GM12878 (cell line): ENCODE measurements around the gene EI24. TPM values are rescaled to one million over a fixed set of nuclear protein-coding genes. Genes with fewer than 3 reads are reported as not detected.

Source experiments
- ATAC-seq: fragments of 200-7000 bp; cut with Tn5 transposase; 3 replicates; pipeline ENCODE4 v1.9.1; 2020; ENCODE audit warnings: mild to moderate bottlenecking, moderate library complexity
- BruUV-seq: library from RNA; stranded (reverse); fragments of 400-500 nt; replicated peaks from 2 replicates; lab custom pipeline; 2021; lab: Mats Ljungman, UMichigan
- CTCF ChIA-PET: fragments of 300-600 bp; sonication (Branson Sonifier 250); formaldehyde crosslinking; extraction: SDS; loops from one replicate; lab custom pipeline; 2021; ENCODE audit warnings: inconsistent platforms; lab: Yijun Ruan, JAX
- POLR2A ChIA-PET: fragments of 350-600 bp; formaldehyde crosslinking; extraction: SDS; loops from one replicate; lab custom pipeline; 2021; ENCODE audit warnings: inconsistent platforms; lab: Charles Lee
- RAD21 ChIA-PET: fragments of 300-600 bp; sonication (Branson Sonifier 250); formaldehyde crosslinking; loops from one replicate; lab custom pipeline; 2023; ENCODE audit warnings: antibody characterized with exemption; ENCODE audit not compliant: unreplicated experiment; lab: Charles Lee
- SMC1A ChIA-PET: fragments of 300-600 bp; sonication (Branson Sonifier 250); formaldehyde crosslinking; loops from one replicate; lab custom pipeline; 2023; ENCODE audit not compliant: unreplicated experiment, uncharacterized antibody; lab: Charles Lee
- DNase-seq: peaks from one replicate; pipeline ENCODE4 v3.0.0-alpha.2; 2011; ENCODE audit warnings: low read depth, low spot score
- FAIRE-seq: peaks from 3 replicates; lab custom pipeline; 2011; peaks lifted over from hg19 to GRCh38; lab: Jason Lieb, UNC
- H2AFZ ChIP-seq: 2 replicates; pipeline ENCODE4 v1.6.0; 2011; ENCODE audit warnings: low read depth, low read length, control low read depth; ENCODE audit not compliant: control insufficient read depth
- H3K27ac ChIP-seq: 2 replicates; pipeline ENCODE4 v1.5.1; 2011; ENCODE audit warnings: control low read depth; ENCODE audit not compliant: control insufficient read depth, insufficient read depth
- H3K27me3 ChIP-seq, 2 experiments: replicated peaks in 1 of 2; 2 replicates each; pipeline versions ENCODE4 v1.6.0 to v1.6.1; 2011; ENCODE audit warnings: low read length in 1 of 2; ENCODE audit not compliant: control insufficient read depth in 2 of 2, insufficient read depth in 2 of 2
- H3K36me3 ChIP-seq, 2 experiments: 2 replicates each; pipeline ENCODE4 v1.5.1; 2011; ENCODE audit warnings: low read length in 1 of 2; ENCODE audit not compliant: control insufficient read depth in 2 of 2, insufficient read depth in 2 of 2
- H3K4me1 ChIP-seq: 2 replicates; pipeline ENCODE4 v1.6.1; 2011; ENCODE audit warnings: mild to moderate bottlenecking, low read length, moderate library complexity, mixed read lengths; ENCODE audit not compliant: control insufficient read depth, insufficient read depth
- H3K4me2 ChIP-seq: 2 replicates; pipeline ENCODE4 v1.6.0; 2011; ENCODE audit warnings: control low read depth; ENCODE audit not compliant: control insufficient read depth, insufficient read depth
- H3K4me3 ChIP-seq: fragments of 200-600 bp; sonication (generic); 2 replicates; pipeline ENCODE4 v1.5.1; 2016
- H3K79me2 ChIP-seq: 2 replicates; pipeline ENCODE4 v1.6.0; 2011; ENCODE audit warnings: low read length; ENCODE audit not compliant: control insufficient read depth, insufficient read depth
- H3K9ac ChIP-seq: 2 replicates; pipeline ENCODE4 v1.8.0; 2011; ENCODE audit warnings: low read length, control low read depth, mixed read lengths; ENCODE audit not compliant: control insufficient read depth, insufficient read depth
- H3K9me3 ChIP-seq: replicated peaks from 3 replicates; pipeline ENCODE4 v1.5.1; 2011; ENCODE audit warnings: mild to moderate bottlenecking, low read length; ENCODE audit not compliant: control insufficient read depth, insufficient read depth
- H4K20me1 ChIP-seq: 2 replicates; pipeline ENCODE4 v1.6.0; 2011; ENCODE audit not compliant: control insufficient read depth, insufficient read depth
- ETV6 ChIP-seq, 2 experiments: fragments of 450-650 bp in 1 of 2; IDR thresholded peaks in 1 of 2; conservative IDR thresholded peaks in 1 of 2; 2 replicates each; pipeline ENCODE4 v1.6.1; 2014; ENCODE audit warnings: antibody characterized with exemption in 1 of 2, borderline replicate concordance in 1 of 2, low read depth in 1 of 2, mild to moderate bottlenecking in 1 of 2, moderate library complexity in 1 of 2
- LARP7 ChIP-seq: fragments of 450-650 bp; IDR thresholded peaks from 2 replicates; pipeline ENCODE4 v1.6.1; 2017; ENCODE audit warnings: mild to moderate bottlenecking
- MYC ChIP-seq: IDR thresholded peaks from 2 replicates; pipeline ENCODE4 v1.6.1; 2011; ENCODE audit warnings: mild to moderate bottlenecking, low read length, moderate library complexity, inconsistent platforms; ENCODE audit not compliant: insufficient read depth, insufficient replicate concordance, insufficient read length, severe bottlenecking
- POLR2AphosphoS5 ChIP-seq: IDR thresholded peaks from 2 replicates; pipeline ENCODE4 v1.6.1; 2011; ENCODE audit warnings: mild to moderate bottlenecking, low read length, inconsistent platforms
- POU2F2 ChIP-seq: IDR thresholded peaks from 3 replicates; pipeline ENCODE4 v1.6.1; 2011; ENCODE audit warnings: low read depth, mild to moderate bottlenecking, low read length, borderline replicate concordance
- REST ChIP-seq: IDR thresholded peaks from 2 replicates; pipeline ENCODE4 v1.6.1; 2012; ENCODE audit warnings: mild to moderate bottlenecking, low read depth, low read length
- RUNX3 ChIP-seq: IDR thresholded peaks from 2 replicates; pipeline ENCODE4 v1.6.1; 2012; ENCODE audit warnings: low read length, inconsistent platforms
- SPI1 ChIP-seq: IDR thresholded peaks from 2 replicates; pipeline ENCODE4 v1.6.1; 2011; ENCODE audit warnings: low read depth, mild to moderate bottlenecking, low read length, moderate library complexity, borderline replicate concordance; ENCODE audit not compliant: insufficient read depth
- SREBF2 ChIP-seq: IDR thresholded peaks from 2 replicates; pipeline ENCODE4 v1.6.1; 2012; ENCODE audit warnings: mild to moderate bottlenecking, low read length
- YBX1 ChIP-seq: fragments of 450-650 bp; IDR thresholded peaks from 2 replicates; pipeline ENCODE4 v1.6.1; 2016; ENCODE audit warnings: antibody characterized with exemption
- YY1 ChIP-seq: IDR thresholded peaks from 2 replicates; pipeline ENCODE4 v1.6.1; 2011; ENCODE audit warnings: low read depth, mild to moderate bottlenecking, low read length
- WGBS: methylation state at CpG from one replicate; pipeline ENCODE4 v1.1.6; 2016; ENCODE audit warnings: low lambda C conversion rate; ENCODE audit not compliant: insufficient replicate concordance, insufficient coverage; ENCODE audit errors: missing lambda C conversion rate; 5-methylcytosine and 5-hydroxymethylcytosine counted together
- in situ Hi-C: fragments of 300-500 bp; cut with MboI; formaldehyde crosslinking; loops from 9 replicates; pipeline ENCODE4 v1.14.3; 2018; ENCODE audit warnings: mixed read lengths
- intact Hi-C: fragments of 100-400 bp; cut with micrococcal nuclease; formaldehyde crosslinking; loops from one replicate; pipeline ENCODE4 v1.14.2; 2022; ENCODE audit not compliant: unreplicated experiment
- polyA plus RNA-seq, 11 experiments: library from polyadenylated mRNA; depleted of rRNA in 4 of 11; unstranded in 6 of 11; stranded (reverse) in 5 of 11; fragments of >200 nt; fragmentation: Nextera tagmentation in 4 of 11; fragmentation: Illumina TruSeq in 1 of 11; extraction: Ambion mirVana in 4 of 11; extraction: Trizol in 1 of 11; gene quantifications; 1 replicate in 1 of 11; 2 replicates in 10 of 11; pipeline versions ENCODE4 v1.2.1 to v1.2.3, GENCODE V29; 2011 to 2016; ENCODE audit warnings: inconsistent platforms in 2 of 11, missing spikeins in 2 of 11, low read depth in 1 of 11
- total RNA-seq, 4 experiments: library from RNA; depleted of rRNA in 3 of 4; stranded (reverse); fragments of >200 nt in 3 of 4; fragmentation: Illumina TruSeq in 1 of 4; extraction: Trizol in 1 of 4; gene quantifications; 2 replicates each; pipeline versions ENCODE4 v1.2.1 to v1.2.3, GENCODE V29; 2013 to 2021

EI24 gene
- total and polyA plus RNA-seq, 10 of the 15 experiments (the other 5 are each of a cell fraction or from before 2014, with no cell fraction given), result 20.3 to 127 (median 70.4) TPM

- no TSS peak for BruUV-seq
- no peak overlapping the region for H3K4me3 ChIP-seq
- ChIA-PET POLR2A (interaction anchor here (0.6 to 6.0 kb wide), 3 partner anchors 19 to 913 kb away, joined by 3 to 90 read pairs (median 4); partner anchors contain the start of gene EI24), RAD21 (no interaction called here), SMC1A (interaction anchor here (1.2 to 1.6 kb wide), 3 partner anchors 11 to 155 kb away, joined by 3 to 5 read pairs (median 4); no protein-coding TSS in a partner anchor), CTCF (interaction anchor here (1.7 kb wide), 1 partner anchor 18 kb away, joined by 6 read pairs; no protein-coding TSS in a partner anchor)
- in situ Hi-C loops, result no loop called here
- ATAC-seq (no peak), DNase-seq (no peak), FAIRE-seq (no peak)
- no peak for TF ChIP-seq MYC
- TF ChIP-seq SREBF2, result no peak
- H3K4me1 ChIP-seq, result no peaks in the 10 kb centered on the region
- intact Hi-C loops, result no loop called here
- no peak overlapping the region for H3K4me2 ChIP-seq
- H3K27ac ChIP-seq, result no peak overlapping the region
- no peaks in the 10 kb centered on the region for H3K27me3 ChIP-seq
- no peak overlapping the region for H3K9ac ChIP-seq
- peaks cover 0 to 3% of the 10 kb centered on the region in 2 experiments for H3K36me3 ChIP-seq
- no peaks in the 10 kb centered on the region for H4K20me1 ChIP-seq
- H3K79me2 ChIP-seq, result peaks cover 17% of the 10 kb centered on the region
- 24% methylated on average over 3 of the region's 3 CpGs for WGBS
- H2AFZ ChIP-seq, result no peak overlapping the region
- no peaks in the 10 kb centered on the region for H3K9me3 ChIP-seq
Measured at GRCh38 chr11:125588505-125588904, 19.2 kb downstream of the EI24 start.

GRCh38 chr11:125591649-125592304, 22.5 kb downstream of the EI24 start:
- Histone ChIP-seq H3K27me3 (no peaks in the 10 kb centered on the region), H4K20me1 (no peaks in the 10 kb centered on the region), H3K36me3 (peaks cover 0 to 3% of the 10 kb centered on the region in 2 experiments; a peak in 2 of 4 replicates), H3K27ac (peak overlapping the region; percentile 94), H3K79me2 (peaks cover 49% of the 10 kb centered on the region), H3K4me3 (peak overlapping the region; percentile 81), H3K4me1 (no peaks in the 10 kb centered on the region; the same call in 1 of the 2 replicates), H2AFZ (peak overlapping the region; percentile 71), H3K4me2 (peak overlapping the region; percentile 61), H3K9me3 (no peaks in the 10 kb centered on the region), H3K9ac (peak overlapping the region; percentile 93)
- BruUV-seq, result TSS peak; percentile 99
- CTCF ChIA-PET, result interaction anchor here (0.7 to 5.3 kb wide), 4 partner anchors 23 to 598 kb away, joined by 3 to 33 read pairs (median 4); partner anchors contain the start of gene EI24
- RAD21 ChIA-PET, result interaction anchor here (0.8 to 3.0 kb wide), 6 partner anchors 11 to 76 kb away, joined by 3 to 19 read pairs (median 6); partner anchors contain the start of genes CHEK1 and EI24
- peak; percentile 46 for ATAC-seq
- no peak for FAIRE-seq
- 2% methylated on average over 28 of the region's 30 CpGs for WGBS
- DNase-seq, result no peak
- POLR2A ChIA-PET, result interaction anchor here (0.6 to 6.0 kb wide), 14 partner anchors 9 to 883 kb away, joined by 3 to 90 read pairs (median 3); partner anchors contain the start of genes CHEK1, EI24, FEZ1 and HYLS1
- in situ Hi-C loops, result no loop called here
- intact Hi-C loops, result loop anchor here (2.0 to 5.0 kb wide), 4 partner anchors 33 to 296 kb away; partner anchors contain the start of genes CHEK1 and HYLS1
- SMC1A ChIA-PET, result interaction anchor here (0.6 to 3.2 kb wide), 10 partner anchors 12 to 138 kb away, joined by 3 to 16 read pairs (median 3); partner anchors contain the start of genes CHEK1 and EI24
- TF ChIP-seq SPI1 (no peak), YY1 (peak; percentile 22; the same call in 1 of the 2 replicates), LARP7 (0 out of 2 replicates have a peak, but pooled peaks have one; percentile 25), REST (no peak), RUNX3 (peak; percentile 28; the same call in 1 of the 2 replicates), ETV6 (conservative IDR thresholded peaks at IDR 0.05 in 1 of 2, IDR thresholded peaks at IDR 0.05 in 1 of 2; ENCODE audit: borderline replicate concordance in 1 of 2, low read depth in 1 of 2) (0 out of 4 replicates have a peak, but pooled peaks of 1 of the 2 experiments have one; percentile 19), POLR2AphosphoS5 (peak; percentile 72; the same call in 1 of the 2 replicates), YBX1 (no peak), POU2F2 (0 out of 3 replicates have a peak, but pooled peaks have one; percentile 26)
